Measurements from ENCODE around the gene ARSJ.

DNA sequence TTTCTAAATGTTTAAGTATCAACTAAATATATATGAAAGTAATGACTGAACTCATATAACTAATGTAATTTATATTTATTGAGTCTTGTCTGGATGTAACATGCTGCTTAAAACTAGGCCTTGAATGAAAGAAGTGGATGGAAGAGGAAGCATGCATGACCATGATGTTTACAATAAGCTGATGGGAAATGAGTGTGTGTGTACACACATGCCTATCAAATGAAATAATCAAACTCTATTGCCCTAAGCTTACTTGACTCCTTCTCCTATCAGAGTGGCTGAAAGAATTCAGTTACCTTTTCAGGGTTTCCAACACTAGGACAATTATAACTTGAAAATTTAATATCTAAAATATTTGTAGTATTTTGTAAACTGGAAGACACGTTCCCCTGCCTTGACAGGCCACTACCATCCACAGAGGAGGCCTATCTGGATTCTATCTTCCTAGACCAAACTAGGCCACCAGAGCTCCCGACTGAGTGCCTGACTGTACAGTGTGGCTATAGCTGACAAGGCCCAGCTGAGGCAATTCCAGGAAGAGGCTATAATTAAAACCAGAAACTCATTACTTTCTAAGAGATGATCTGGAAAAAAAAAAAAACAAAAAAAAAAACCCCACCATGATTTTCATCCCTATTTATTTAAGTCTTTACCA, 7.6 kb downstream of the ARSJ start:
- TF ChIP-seq, protein P1, sequence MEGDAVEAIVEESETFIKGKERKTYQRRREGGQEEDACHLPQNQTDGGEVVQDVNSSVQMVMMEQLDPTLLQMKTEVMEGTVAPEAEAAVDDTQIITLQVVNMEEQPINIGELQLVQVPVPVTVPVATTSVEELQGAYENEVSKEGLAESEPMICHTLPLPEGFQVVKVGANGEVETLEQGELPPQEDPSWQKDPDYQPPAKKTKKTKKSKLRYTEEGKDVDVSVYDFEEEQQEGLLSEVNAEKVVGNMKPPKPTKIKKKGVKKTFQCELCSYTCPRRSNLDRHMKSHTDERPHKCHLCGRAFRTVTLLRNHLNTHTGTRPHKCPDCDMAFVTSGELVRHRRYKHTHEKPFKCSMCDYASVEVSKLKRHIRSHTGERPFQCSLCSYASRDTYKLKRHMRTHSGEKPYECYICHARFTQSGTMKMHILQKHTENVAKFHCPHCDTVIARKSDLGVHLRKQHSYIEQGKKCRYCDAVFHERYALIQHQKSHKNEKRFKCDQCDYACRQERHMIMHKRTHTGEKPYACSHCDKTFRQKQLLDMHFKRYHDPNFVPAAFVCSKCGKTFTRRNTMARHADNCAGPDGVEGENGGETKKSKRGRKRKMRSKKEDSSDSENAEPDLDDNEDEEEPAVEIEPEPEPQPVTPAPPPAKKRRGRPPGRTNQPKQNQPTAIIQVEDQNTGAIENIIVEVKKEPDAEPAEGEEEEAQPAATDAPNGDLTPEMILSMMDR (IDR thresholded peaks at IDR 0.05) = no peak
- TF ChIP-seq POLR2A (IDR thresholded peaks at IDR 0.05) = no peak

Data from Peyer's patch (tissue), 4 donors.